ENCODE measurements around the gene ACTR1A.

ACTR1A gene

DNA sequence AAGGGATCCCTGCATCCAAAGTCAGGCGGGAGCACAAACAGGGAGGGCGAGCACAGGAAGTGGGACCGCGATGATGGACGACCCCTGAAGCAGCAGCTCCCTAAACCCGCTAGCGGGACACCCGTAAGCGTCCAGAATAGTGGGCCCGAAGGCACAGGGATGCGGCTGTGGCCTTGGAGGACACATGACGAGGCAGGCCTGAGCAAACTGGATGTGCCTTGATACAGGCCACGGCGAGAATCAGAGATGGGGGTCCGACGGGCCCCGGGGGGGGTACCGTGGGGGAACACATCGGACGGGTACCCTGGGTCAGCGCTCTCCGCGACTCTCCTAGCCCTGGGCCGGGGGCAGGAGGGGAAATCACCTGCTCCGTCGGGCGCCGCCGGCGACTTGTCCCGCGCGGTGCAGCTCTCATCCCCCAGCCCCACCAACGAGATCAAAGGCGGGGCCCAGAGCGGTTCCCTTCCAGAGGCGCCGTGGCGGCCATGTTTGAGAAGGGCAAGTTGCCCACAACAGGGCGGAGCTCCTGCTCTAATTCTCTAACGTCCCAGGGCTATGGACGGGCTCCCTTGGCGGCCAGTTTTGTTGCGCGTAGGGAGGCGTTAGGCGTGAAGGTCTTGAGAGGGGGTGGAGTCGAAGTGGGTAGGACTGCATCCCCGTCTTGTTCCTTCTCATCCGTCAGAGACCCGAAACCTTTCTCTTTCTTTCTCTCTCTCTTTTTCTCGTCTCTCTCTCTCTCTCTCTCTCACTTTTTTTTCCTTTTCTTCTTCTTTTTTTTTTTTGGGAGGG, 70.2 kb downstream of the ACTR1A start, which contains the start of gene CUEDC2:
Gene CUEDC2 (minus strand): TSS at position 413 of the 789 bp plus-strand sequence. CDS start 7,386 bp downstream, outside the sequence.
- TF ChIP-seq EZH2 (IDR thresholded peaks at IDR 0.05; ENCODE audit: borderline replicate concordance, low read length) = no peak
- TF ChIP-seq, protein P1, sequence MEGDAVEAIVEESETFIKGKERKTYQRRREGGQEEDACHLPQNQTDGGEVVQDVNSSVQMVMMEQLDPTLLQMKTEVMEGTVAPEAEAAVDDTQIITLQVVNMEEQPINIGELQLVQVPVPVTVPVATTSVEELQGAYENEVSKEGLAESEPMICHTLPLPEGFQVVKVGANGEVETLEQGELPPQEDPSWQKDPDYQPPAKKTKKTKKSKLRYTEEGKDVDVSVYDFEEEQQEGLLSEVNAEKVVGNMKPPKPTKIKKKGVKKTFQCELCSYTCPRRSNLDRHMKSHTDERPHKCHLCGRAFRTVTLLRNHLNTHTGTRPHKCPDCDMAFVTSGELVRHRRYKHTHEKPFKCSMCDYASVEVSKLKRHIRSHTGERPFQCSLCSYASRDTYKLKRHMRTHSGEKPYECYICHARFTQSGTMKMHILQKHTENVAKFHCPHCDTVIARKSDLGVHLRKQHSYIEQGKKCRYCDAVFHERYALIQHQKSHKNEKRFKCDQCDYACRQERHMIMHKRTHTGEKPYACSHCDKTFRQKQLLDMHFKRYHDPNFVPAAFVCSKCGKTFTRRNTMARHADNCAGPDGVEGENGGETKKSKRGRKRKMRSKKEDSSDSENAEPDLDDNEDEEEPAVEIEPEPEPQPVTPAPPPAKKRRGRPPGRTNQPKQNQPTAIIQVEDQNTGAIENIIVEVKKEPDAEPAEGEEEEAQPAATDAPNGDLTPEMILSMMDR (IDR thresholded peaks at IDR 0.05; ENCODE audit: low read length) = no peak
- Histone ChIP-seq H3K9me2 (ENCODE audit: low read depth, low read length) (no peaks in the 10 kb centered on the region), H3K4me3 (ENCODE audit: low read depth, low read length, poor library complexity, severe bottlenecking) (peak within 1 kb of the TSS; percentile 71), H3K9ac (ENCODE audit: low read length) (peak within 1 kb of the TSS; percentile 79), H2AFZ (ENCODE audit: low read length) (no peak within 1 kb of the TSS), H3K4me1 (ENCODE audit: insufficient read depth, low read length, severe bottlenecking) (peaks cover 18% of the 10 kb centered on the region), H3F3A (ENCODE audit: insufficient read depth, low read length) (no peaks in the 10 kb centered on the region), H4K20me1 (ENCODE audit: insufficient read depth, low read length) (no peaks in the 10 kb centered on the region), H3K36me3 (ENCODE audit: insufficient read depth, low read length) (no peaks in the 10 kb centered on the region), H3K4me2 (ENCODE audit: low read length) (peak within 1 kb of the TSS; percentile 84), H3K27ac (ENCODE audit: low read depth, low read length, poor library complexity, severe bottlenecking) (peak within 1 kb of the TSS; percentile 74), H3K27me3 (ENCODE audit: insufficient read depth, low read length) (no peaks in the 10 kb centered on the region), H3K9me3 (ENCODE audit: low read length) (no peaks in the 10 kb centered on the region), H3K79me2 (ENCODE audit: insufficient read depth, low read length) (no peaks in the 10 kb centered on the region)

DNA sequence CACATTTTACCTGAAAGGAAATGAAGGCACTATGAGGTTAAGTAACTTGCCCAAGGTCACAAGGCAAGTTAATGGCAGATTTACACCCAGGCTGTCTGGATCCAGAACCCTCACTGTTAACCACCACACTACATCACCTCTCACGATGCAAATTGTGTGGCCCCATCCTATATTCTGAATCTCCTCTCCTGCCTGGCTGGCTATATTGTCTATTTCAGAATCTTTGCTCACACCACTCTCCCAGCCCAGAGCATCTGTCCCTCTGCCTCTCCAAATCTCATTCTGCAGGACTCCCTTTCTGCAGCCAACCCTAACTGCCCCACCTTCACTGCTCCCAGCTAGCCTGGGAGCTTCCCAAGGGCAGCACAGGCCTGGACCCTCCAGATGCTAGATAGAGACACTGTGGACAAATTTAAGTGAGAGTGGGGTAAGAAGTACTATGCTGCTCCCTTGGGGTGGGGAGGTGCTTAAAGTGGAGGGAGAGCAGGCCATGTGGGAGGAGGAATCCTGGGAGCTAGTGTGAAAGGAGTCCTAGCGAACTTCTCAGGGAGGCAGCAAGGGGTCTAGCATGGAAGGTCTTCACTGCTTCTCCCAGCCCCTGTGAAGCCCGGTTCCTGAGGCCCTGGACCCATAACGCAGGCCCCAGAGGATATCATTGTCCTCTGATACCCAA, 70.9 kb downstream of the ACTR1A start:
- Histone ChIP-seq H2AFZ (ENCODE audit: low read length) (no peak overlapping the region), H3K4me3 (ENCODE audit: low read depth, low read length, poor library complexity, severe bottlenecking) (peak overlapping the region; percentile 71), H3K9ac (ENCODE audit: low read length) (peak overlapping the region; percentile 79), H4K20me1 (ENCODE audit: insufficient read depth, low read length) (no peaks in the 10 kb centered on the region), H3K9me2 (ENCODE audit: low read depth, low read length) (no peaks in the 10 kb centered on the region), H3K4me1 (ENCODE audit: insufficient read depth, low read length, severe bottlenecking) (peaks cover 18% of the 10 kb centered on the region), H3K27me3 (ENCODE audit: insufficient read depth, low read length) (no peaks in the 10 kb centered on the region), H3K9me3 (ENCODE audit: low read length) (no peaks in the 10 kb centered on the region), H3K79me2 (ENCODE audit: insufficient read depth, low read length) (no peaks in the 10 kb centered on the region), H3K4me2 (ENCODE audit: low read length) (peak overlapping the region; percentile 84), H3K27ac (ENCODE audit: low read depth, low read length, poor library complexity, severe bottlenecking) (peak overlapping the region; percentile 74), H3F3A (ENCODE audit: insufficient read depth, low read length) (no peaks in the 10 kb centered on the region), H3K36me3 (ENCODE audit: insufficient read depth, low read length) (no peaks in the 10 kb centered on the region)
- no peak for TF ChIP-seq EZH2 (IDR thresholded peaks at IDR 0.05; ENCODE audit: borderline replicate concordance, low read length)
- TF ChIP-seq, protein P1 (IDR thresholded peaks at IDR 0.05; ENCODE audit: low read length) = no peak

DNA sequence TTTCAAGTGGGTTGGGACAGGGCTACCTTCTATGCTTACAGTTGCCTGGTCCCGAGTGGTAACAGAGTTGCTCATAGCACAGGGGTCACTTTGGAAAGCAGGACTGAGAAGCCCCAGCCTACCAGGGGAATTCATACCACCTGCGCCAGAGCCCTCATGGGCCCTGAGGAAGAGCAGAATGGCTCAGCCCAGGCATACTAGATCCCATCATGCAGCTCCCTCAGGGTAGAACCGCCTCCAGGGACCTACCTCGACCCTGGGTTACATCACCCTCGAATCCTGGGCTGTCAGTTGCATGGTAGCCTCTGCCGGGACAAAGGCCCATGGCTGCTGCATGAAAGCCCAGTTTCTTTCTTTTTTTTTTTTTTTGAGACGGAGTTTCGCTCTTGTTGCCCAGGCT, 73.0 kb downstream of the ACTR1A start:
- H3K36me3 ChIP-seq (ENCODE audit: insufficient read depth, low read length) = no peaks in the 10 kb centered on the region
- no peaks in the 10 kb centered on the region for H3F3A ChIP-seq (ENCODE audit: insufficient read depth, low read length)
- H3K27ac ChIP-seq (ENCODE audit: low read depth, low read length, poor library complexity, severe bottlenecking) = no peak overlapping the region
- no peak overlapping the region for H3K4me3 ChIP-seq (ENCODE audit: low read depth, low read length, poor library complexity, severe bottlenecking)
- H3K9me2 ChIP-seq (ENCODE audit: low read depth, low read length) = no peaks in the 10 kb centered on the region
- no peaks in the 10 kb centered on the region for H3K9me3 ChIP-seq (ENCODE audit: low read length)
- peaks cover 18% of the 10 kb centered on the region for H3K4me1 ChIP-seq (ENCODE audit: insufficient read depth, low read length, severe bottlenecking)
- TF ChIP-seq, protein P1 (IDR thresholded peaks at IDR 0.05; ENCODE audit: low read length) = no peak
- TF ChIP-seq EZH2 (IDR thresholded peaks at IDR 0.05; ENCODE audit: borderline replicate concordance, low read length) = no peak
- H3K9ac ChIP-seq (ENCODE audit: low read length) = no peak overlapping the region
- H3K27me3 ChIP-seq (ENCODE audit: insufficient read depth, low read length) = no peaks in the 10 kb centered on the region
- no peak overlapping the region for H2AFZ ChIP-seq (ENCODE audit: low read length)
- H3K4me2 ChIP-seq (ENCODE audit: low read length) = no peak overlapping the region
- no peaks in the 10 kb centered on the region for H4K20me1 ChIP-seq (ENCODE audit: insufficient read depth, low read length)
- H3K79me2 ChIP-seq (ENCODE audit: insufficient read depth, low read length) = no peaks in the 10 kb centered on the region

Measured in OCI-LY1 (cell line).